T47D (cell line): Measurements from ENCODE around the gene PKP3.

Experiments used
- DNase-seq, 2 experiments: peaks; one replicate each; pipeline versions ENCODE4 v3.0.0 to v3.0.0-alpha.2; 2011 to 2012; ENCODE audit warnings: low read depth in 1 of 2, low spot score in 1 of 2
- JUND ChIP-seq: IDR thresholded peaks from 2 replicates; pipeline ENCODE4 v1.6.1; 2012; ENCODE audit warnings: low read depth
- in situ Hi-C: cut with HindIII; loops from 2 replicates; pipeline ENCODE4 v1.10.0; 2016; ENCODE audit warnings: low sequenced_read_pairs, low pct_unique_long_range_greater_than_20kb

PKP3 gene

GRCh38 chr11:440065-441042, 46.3 kb downstream of the PKP3 start:
- DNase-seq, result peak in 1 of 2 experiments; percentile 18
- in situ Hi-C loops, result no loop called here
- no peak for TF ChIP-seq JUND

GRCh38 chr11:441043-441417, 47.0 kb downstream of the PKP3 start:
- no peak for DNase-seq
- in situ Hi-C loops, result no loop called here
- TF ChIP-seq JUND, result no peak

GRCh38 chr11:441418-442274, 47.6 kb downstream of the PKP3 start, which contains the start of gene ANO9:
TSS of gene ANO9 (minus strand) at chr11:442011. CDS start at chr11:441926, 85 bp downstream.
- peak; percentile 46 to 61 for DNase-seq
- TF ChIP-seq JUND, result no peak
- in situ Hi-C loops, result no loop called here

DNA sequence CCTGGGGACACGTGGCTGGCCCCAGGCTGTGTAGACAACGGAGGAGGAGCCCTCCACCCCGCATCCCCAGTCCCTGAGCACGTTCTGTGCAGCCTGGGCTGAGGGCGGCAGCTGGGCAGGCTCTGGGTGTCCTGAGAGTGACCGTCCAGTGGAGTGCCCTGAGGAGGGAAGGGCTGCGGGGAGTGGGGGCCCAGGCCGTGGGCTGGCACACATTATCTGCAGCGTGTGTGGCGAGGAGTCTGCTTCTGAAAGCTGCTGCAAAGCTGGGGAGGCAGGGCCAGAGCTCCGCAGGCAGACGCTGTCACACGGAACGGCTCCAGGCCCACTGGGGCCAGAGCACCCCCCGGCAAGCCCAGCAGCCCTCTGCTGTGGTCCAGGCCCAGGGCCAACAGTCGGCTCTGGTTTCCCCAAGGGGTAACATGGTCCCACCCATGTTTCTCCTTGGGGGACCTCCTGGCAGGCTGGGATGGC, 48.6 kb downstream of the PKP3 start:
- no peak for DNase-seq
- in situ Hi-C loops, result no loop called here
- TF ChIP-seq JUND, result no peak

- in situ Hi-C loops, result no loop called here
- no peak for TF ChIP-seq JUND
- DNase-seq, result no peak
Observed at GRCh38 chr11:443542-444199, 49.7 kb downstream of the PKP3 start.

DNA sequence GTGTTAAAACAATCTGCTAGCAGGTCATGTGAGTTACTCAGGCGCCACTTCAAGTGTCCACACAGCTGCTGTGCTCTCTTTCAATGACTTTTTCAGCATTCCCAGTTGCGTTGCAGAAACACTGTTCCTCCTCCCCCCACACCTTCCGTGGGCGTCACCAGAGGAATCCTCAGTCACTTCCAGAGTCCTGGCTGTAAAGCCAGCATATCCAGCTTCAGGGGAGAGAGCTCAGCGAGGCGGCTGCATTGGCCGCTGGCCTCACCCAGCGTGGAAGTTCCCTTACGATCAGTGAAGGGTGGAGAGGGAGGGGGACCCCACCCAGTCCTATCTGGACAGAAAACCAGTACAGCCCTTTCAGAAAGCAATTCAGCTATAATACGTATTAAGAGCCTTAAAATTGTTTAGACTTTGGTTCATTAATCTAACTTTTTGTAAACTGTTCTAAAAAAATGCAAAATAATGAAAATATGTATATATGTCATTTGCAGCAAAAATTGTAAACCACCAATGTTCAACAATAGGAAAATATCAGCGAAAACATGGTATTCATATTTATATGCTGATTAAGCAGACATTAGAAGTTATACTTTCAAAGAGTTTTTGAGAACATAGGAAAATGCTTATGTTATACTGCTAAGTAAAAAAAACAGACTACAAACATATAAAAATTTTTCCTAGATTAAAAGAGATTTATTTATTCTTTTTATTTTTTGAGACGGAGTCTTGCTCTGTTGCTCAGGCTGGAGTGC, 50.6 kb downstream of the PKP3 start:
- in situ Hi-C loops, result no loop called here
- no peak for TF ChIP-seq JUND
- peak; percentile 66 to 72 for DNase-seq

- DNase-seq, result no peak
- in situ Hi-C loops, result no loop called here
- TF ChIP-seq JUND, result no peak
Observed at GRCh38 chr11:445765-446588, 52.0 kb downstream of the PKP3 start.

DNA sequence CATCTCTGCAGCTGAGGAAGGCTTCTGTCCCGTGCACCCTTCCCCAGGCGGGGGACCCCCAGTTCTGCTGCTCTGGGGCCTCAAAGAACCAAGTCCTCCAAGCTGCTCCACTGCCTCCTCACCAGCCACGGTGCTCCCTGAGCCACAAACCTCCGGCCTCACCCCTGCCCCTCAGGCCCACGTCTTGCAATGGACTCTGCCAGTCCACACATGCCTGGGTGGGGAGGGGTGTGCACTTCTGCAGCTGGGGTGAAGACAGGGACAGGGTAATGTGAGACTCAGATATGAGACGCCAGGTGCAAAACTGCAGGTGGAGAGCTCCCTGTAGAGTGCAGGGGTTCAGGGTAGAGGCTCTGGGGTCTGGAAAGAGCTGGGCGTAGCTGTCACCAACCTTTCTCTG, 52.9 kb downstream of the PKP3 start:
- DNase-seq, result no peak
- in situ Hi-C loops, result no loop called here
- no peak for TF ChIP-seq JUND

GRCh38 chr11:447923-448731, 54.1 kb downstream of the PKP3 start:
- in situ Hi-C loops, result no loop called here

More at GRCh38 chr11:447923-448731, 54.1 kb downstream of the PKP3 start:
- DNase-seq, result peak; percentile 72 to 89
- no peak for TF ChIP-seq JUND
